Testis (tissue), 3 donors: Measurements from ENCODE around the gene SNTA1. TPM values are rescaled to one million over a fixed set of nuclear protein-coding genes. Genes with fewer than 3 reads are reported as not detected.
"Not testable (repeated sequence)": the region's sequence is repeated elsewhere in the genome, so short reads cannot be mapped to it uniquely, and the experiment has no call there.

Source experiments
- DNase-seq: peaks from one replicate; pipeline ENCODE4 v3.0.0-alpha.2; 2019
- H3K27ac ChIP-seq, 2 donors: fragments of 200-600 bp; sonication (generic); one replicate each; pipeline ENCODE4 v1.5.1; 2019
- H3K27me3 ChIP-seq: fragments of 200-600 bp; sonication (generic); one replicate; pipeline ENCODE4 v1.5.1; 2019
- H3K36me3 ChIP-seq: fragments of 200-600 bp; sonication (generic); one replicate; pipeline ENCODE4 v1.5.1; 2017; ENCODE audit warnings: low read depth; ENCODE audit errors: missing control alignments
- H3K4me1 ChIP-seq: fragments of 200-600 bp; sonication (generic); one replicate; pipeline ENCODE4 v1.5.1; 2019
- H3K4me3 ChIP-seq, 2 donors: fragments of 200-600 bp; sonication (generic); one replicate each; pipeline ENCODE4 v1.5.1; 2017 to 2019
- H3K9me3 ChIP-seq: fragments of 200-600 bp; sonication (generic); one replicate; pipeline ENCODE4 v1.5.1; 2017
- CTCF ChIP-seq, 3 experiments: fragments of 450-650 bp in 2 of 3; fragments of 200-600 bp in 1 of 3; sonication (generic) in 1 of 3; IDR thresholded peaks; one replicate each; pipeline ENCODE4 v1.5.1; 2016 to 2019; ENCODE audit warnings: antibody characterized with exemption in 3 of 3, mild to moderate bottlenecking in 2 of 3, moderate library complexity in 1 of 3
- POLR2A ChIP-seq: fragments of 450-650 bp; IDR thresholded peaks from one replicate; pipeline ENCODE4 v1.6.1; 2017; ENCODE audit warnings: antibody characterized with exemption, mild to moderate bottlenecking, moderate library complexity
- WGBS, 2 donors: methylation state at CpG; one replicate each; pipeline ENCODE4 v1.1.5; 2018; 5-methylcytosine and 5-hydroxymethylcytosine counted together
- intact Hi-C: fragments of 100-400 bp; cut with DNase I; formaldehyde crosslinking; loops from one replicate; pipeline ENCODE4 v1.15.1; 2023; ENCODE audit warnings: low total_unique reads
- polyA plus RNA-seq: library from polyadenylated mRNA; stranded (reverse); fragments of 350-450 nt; fragmentation: Illumina TruSeq; extraction: RNeasy Lipid Tissue Mini Kit (QIAGEN cat#74804); gene quantifications from one replicate; pipeline ENCODE4 v1.2.3, GENCODE V29; 2014; ENCODE audit warnings: low read depth, low replicate concordance; ENCODE audit not compliant: insufficient read depth
- total RNA-seq, 2 donors: library from RNA; depleted of rRNA; stranded (reverse); fragments of >200 nt; gene quantifications; one replicate each; pipeline ENCODE4 v1.2.3, GENCODE V29; 2016

Gene SNTA1
- total and polyA plus RNA-seq, 3 donors from 2014 or later: 28.0 to 135 (median 96.8) TPM

DNA sequence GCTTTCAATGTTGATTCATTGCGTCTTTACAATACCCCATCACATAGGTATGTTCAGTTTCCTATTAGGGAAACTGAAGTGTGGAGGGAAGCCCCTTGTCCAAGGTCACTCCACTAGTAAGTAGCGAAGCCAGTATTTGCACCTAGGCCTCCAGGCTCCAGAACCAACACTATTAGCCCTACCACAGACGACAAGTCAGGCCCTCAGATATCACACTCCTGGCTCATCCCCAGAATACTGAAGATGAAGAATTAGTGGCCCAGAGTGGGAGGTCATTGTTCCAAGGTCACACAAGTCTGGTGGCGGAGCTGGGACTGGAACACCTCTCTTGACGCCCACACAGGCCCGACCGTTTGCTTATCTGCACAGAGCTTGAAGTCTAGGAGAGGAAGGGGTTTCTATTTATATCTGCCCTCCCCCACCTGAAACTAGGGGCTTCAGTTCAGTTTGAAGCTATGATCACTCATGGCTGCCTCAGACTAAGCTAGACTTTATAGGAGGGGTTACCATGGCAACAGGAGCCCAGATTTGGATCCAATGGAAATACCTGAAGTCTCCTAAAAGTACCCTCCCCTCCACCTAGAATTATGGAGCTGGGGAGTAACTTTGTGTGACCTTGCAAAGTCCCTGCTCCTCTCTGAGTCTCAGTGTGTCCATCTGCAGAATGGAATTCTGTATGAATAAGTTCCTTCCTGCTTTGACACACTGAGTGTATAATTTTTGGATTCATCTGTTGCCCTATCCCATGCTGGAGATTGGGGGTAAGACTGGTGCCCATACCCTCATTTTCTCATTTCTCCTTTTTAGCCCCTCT lies 2.2 kb downstream of the SNTA1 start:
- no peak overlapping the region for H3K4me3 ChIP-seq
- 30 to 51% methylated on average over 7 of the region's 7 CpGs for WGBS, 2 donors
- no peaks in the 10 kb centered on the region for H3K36me3 ChIP-seq
- intact Hi-C loops: no loop called here
- peaks cover 33% of the 10 kb centered on the region for H3K4me1 ChIP-seq
- peak overlapping the region in 1 of 2 donors; percentile 88 for H3K27ac ChIP-seq
- no peaks in the 10 kb centered on the region for H3K27me3 ChIP-seq
- TF ChIP-seq POLR2A (no peak), CTCF (IDR thresholded peaks at IDR 0.05) (no peak)
- no peaks in the 10 kb centered on the region for H3K9me3 ChIP-seq
- peak; percentile 83 for DNase-seq

DNA sequence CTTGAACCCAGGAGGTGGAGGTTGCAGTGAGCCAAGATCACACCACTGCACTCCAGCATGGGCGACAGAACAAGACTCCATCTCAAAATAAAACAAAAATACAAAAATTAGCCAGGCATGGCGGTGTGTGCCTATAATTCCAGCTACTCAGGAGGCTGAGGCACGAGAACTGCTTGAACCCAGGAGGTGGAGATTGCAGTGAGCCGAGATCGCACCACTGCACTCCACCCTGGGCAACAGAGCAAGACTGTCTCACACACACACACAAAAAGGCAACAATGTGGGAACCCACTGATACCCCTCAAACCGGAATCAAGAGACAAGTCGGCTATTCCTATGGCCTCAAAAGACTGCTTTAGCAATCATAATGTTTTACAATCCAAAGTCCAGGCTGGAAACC lies 3.0 kb downstream of the SNTA1 start:
- H3K9me3 ChIP-seq, H3K27ac ChIP-seq, H3K27me3 ChIP-seq, intact Hi-C loops, H3K4me3 ChIP-seq, DNase-seq, H3K36me3 ChIP-seq: not testable (repeated sequence)
- peaks cover 33% of the 10 kb centered on the region for H3K4me1 ChIP-seq
- 69 to 73% methylated on average over 6 to 7 of the region's 7 CpGs for WGBS, 2 donors

DNA sequence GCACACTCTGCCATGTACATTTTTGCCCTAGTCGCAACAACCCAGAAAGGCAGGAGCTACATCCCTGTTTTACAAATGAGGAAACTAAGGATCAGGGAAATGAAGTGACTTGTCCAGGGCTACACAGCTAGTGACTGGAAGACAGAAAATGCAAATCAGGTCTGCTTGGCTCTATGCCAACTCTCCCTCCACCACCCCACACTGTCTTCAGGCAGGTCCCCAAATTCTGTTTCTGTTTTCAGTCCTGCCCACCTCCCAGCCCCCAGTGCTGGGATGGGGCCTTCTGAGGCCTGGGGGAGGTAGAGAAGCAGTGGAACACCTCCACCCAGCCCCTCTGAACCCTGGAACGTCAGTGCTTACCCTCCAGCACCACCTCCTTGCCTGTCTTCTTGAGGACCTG lies 5.1 kb downstream of the SNTA1 start:
- intact Hi-C loops: no loop called here
- WGBS, 2 donors: 71 to 90% methylated on average over 2 of the region's 2 CpGs
- Histone ChIP-seq H3K36me3 (no peaks in the 10 kb centered on the region), H3K27ac (peak overlapping the region; percentile 5 to 80), H3K4me1 (peaks cover 39% of the 10 kb centered on the region), H3K27me3 (no peaks in the 10 kb centered on the region), H3K4me3 (no peak overlapping the region), H3K9me3 (no peaks in the 10 kb centered on the region)
- TF ChIP-seq POLR2A: no peak
- no peak for TF ChIP-seq CTCF (IDR thresholded peaks at IDR 0.05)
- no peak for DNase-seq

- WGBS, 2 donors: 55 to 59% methylated on average over 12 of the region's 12 CpGs
- Histone ChIP-seq H3K9me3 (no peaks in the 10 kb centered on the region), H3K4me1 (peaks cover 39% of the 10 kb centered on the region), H3K27ac (peak overlapping the region; percentile 60 to 80), H3K4me3 (no peak overlapping the region), H3K27me3 (no peaks in the 10 kb centered on the region), H3K36me3 (no peaks in the 10 kb centered on the region)
- peak; percentile 82 for DNase-seq
- intact Hi-C loops: no loop called here
- no peak for TF ChIP-seq CTCF (IDR thresholded peaks at IDR 0.05)
- TF ChIP-seq POLR2A: no peak
Measured at GRCh38 chr20:33437141-33437911, 6.2 kb downstream of the SNTA1 start.

DNA sequence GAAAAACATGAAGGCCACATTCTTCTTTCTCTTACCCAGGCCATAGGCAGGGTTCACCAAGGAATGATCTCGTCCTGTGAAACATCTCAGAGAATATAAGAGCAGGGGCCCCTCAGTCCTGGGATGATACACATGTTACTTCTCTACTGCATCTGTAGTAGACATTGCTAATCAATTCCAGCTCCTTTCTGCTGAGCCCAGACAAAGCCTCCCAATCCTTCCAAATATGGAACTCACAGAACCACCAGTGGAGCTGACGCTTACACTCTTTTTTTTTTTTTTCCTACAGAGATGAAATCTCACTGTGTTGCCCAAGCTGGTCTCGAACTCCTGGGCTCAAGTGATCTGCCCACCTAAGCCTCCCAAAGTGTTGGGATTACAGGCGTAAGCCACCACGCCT lies 9.1 kb downstream of the SNTA1 start:
- Histone ChIP-seq H3K36me3 (no peaks in the 10 kb centered on the region), H3K27ac (peak overlapping the region; percentile 56 to 70), H3K4me1 (peaks cover 33% of the 10 kb centered on the region), H3K9me3 (no peaks in the 10 kb centered on the region), H3K4me3 (no peak overlapping the region), H3K27me3 (no peaks in the 10 kb centered on the region)
- intact Hi-C loops: no loop called here
- 85 to 88% methylated on average over 5 of the region's 5 CpGs for WGBS, 2 donors
- TF ChIP-seq CTCF (IDR thresholded peaks at IDR 0.05): no peak
- no peak for DNase-seq
